Astrocyte of the cerebellum (primary cell): ENCODE data around the gene MNAT1.
A peak's percentile ranks its signal among the peaks of the same experiment; 100 is the strongest.
"Not testable (repeated sequence)": the region's sequence is repeated elsewhere in the genome, so short reads cannot be mapped to it uniquely, and the experiment has no call there.

Source experiments
- DNase-seq: peaks from one replicate; pipeline ENCODE4 v3.0.0-alpha.2; 2011; ENCODE audit warnings: low read depth
- H3K4me3 ChIP-seq: 2 replicates; pipeline ENCODE4 v1.5.1; 2011; ENCODE audit warnings: mild to moderate bottlenecking, low read depth, low read length, moderate library complexity
- in situ Hi-C: cut with HindIII; loops from 2 replicates; pipeline ENCODE4 v1.10.0; 2017; ENCODE audit warnings: low sequenced_read_pairs
- TF ChIP-seq, protein P1 (sequence below): IDR thresholded peaks from 2 replicates; pipeline ENCODE4 v1.5.1; 2012; ENCODE audit warnings: low read length, low read depth, moderate library complexity, mild to moderate bottlenecking; ENCODE audit errors: missing control alignments

The MNAT1 gene

DNA sequence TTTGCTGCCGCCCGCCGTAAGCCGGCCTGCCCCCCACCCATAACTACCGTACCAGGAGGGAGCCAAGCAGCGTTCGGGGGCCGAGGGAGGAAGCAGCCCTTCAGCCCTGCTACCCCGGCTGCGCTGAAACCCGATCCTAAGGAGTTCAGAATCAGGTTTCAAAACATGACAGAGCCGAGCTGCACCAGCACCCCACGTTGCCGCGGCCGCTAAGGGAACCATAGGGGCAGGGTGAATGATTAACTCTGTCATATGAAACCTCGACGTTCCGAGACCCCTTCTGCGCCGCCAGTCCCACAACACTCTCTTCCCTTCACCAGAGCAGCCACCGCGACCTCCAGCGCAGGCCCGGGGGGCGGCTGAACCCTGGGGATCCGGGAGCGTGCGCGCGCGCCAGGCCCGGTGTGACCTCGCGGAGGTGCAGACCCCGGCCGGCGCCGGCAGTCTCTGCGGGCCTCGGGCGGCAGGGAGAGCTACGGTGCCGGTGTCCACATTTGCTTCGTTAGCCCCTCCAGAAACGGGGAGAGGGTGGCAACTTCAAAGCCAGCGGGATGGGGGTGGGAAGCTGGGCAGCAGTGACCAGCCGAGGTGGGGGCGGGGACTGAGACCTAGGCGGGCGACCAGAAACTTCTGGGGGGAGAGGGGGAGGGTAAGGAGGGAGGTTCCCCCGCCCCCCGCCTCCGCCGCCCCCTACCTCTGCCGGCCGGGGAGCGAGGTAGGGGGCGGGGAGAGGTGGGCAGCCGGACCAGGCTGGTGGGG is 12.0 kb upstream of the MNAT1 start:
- peak overlapping the region; percentile 89 for H3K4me3 ChIP-seq
- in situ Hi-C loops = no loop called here
- TF ChIP-seq, protein P1, sequence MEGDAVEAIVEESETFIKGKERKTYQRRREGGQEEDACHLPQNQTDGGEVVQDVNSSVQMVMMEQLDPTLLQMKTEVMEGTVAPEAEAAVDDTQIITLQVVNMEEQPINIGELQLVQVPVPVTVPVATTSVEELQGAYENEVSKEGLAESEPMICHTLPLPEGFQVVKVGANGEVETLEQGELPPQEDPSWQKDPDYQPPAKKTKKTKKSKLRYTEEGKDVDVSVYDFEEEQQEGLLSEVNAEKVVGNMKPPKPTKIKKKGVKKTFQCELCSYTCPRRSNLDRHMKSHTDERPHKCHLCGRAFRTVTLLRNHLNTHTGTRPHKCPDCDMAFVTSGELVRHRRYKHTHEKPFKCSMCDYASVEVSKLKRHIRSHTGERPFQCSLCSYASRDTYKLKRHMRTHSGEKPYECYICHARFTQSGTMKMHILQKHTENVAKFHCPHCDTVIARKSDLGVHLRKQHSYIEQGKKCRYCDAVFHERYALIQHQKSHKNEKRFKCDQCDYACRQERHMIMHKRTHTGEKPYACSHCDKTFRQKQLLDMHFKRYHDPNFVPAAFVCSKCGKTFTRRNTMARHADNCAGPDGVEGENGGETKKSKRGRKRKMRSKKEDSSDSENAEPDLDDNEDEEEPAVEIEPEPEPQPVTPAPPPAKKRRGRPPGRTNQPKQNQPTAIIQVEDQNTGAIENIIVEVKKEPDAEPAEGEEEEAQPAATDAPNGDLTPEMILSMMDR = no peak
- DNase-seq = no peak

DNA sequence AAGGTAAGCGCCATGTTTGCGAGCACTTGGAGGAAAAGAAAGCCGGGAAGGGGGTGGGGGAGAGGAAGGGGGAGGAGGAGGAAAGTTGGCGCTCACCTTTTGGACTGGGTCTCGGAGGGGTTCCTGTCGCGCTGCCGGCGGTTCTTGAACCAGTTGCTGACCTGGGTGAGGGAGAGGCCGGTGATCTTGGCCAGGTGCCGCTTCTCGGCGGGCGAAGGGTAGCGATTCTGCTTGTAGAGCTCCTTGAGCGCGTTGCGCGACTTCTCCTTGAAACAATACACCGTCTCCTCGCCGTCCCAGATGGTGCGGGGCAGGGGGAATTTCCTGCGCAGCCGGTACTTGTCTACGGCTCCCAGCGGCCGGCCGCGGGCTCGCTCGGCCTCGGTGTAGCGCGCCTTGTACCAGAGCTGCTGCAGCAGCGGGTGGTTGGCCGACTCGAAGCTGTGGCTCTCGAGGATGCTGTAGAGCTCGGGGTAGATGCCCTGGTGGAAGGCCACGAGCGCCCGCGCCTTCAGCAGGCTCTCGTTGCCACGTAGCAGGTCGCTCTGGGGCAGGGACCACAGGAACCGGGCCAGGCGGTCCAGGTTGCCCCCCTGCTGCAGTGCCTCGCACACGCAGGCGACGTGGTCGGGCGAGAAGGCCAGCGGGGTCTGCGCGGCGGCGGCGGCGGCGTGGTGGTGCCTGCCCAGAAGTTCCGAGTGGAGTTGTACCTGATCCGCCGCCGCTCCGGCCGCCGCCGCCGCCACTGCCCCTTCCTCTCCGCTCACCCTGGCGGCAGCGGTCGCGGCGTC is 11.2 kb upstream of the MNAT1 start:
- in situ Hi-C loops = no loop called here
- TF ChIP-seq, protein P1 = no peak
- H3K4me3 ChIP-seq = peak overlapping the region; percentile 89
- DNase-seq = no peak

DNA sequence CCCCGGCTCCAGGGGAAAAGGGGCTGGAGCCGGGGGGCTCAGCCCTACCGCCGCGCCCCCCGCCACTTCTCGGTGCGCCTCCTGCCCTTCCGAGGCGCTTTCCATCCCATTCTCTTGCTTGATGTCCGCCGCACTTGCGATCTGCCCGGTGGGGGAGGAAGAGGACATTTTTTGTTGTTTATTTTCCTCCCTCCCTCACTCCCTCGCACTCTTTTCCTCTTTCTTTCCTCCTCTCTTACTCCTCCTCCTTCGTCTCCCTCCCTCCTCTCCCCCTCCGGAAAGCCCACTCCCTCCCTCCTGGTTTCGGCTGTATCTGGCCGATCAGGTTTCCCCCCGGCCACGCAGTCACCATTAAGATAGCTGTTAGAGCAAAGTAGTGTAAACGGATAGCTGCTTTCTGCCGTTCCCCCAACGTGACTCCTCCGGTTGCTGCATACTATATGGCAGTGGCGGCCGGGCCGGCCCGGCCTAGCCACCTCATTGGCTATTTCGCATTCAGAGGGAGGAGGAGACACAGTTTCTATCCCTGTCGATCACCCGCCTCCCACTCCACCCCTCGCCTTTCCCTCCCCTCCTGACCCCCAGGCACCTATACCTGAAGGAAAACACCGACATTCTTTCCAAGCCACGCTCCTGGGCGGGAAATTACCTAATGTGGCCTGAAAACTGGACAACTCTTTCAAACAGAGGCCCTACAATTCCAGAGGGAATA is 10.5 kb upstream of the MNAT1 start, which contains the start of gene SIX4:
SIX4 (minus strand) TSS at position 445 of the 712 bp plus-strand sequence; CDS start at position 168, 277 bp downstream.
- TF ChIP-seq, protein P1 = no peak
- in situ Hi-C loops = no loop called here
- DNase-seq = peak; percentile 63
- peak within 1 kb of the TSS; percentile 89 for H3K4me3 ChIP-seq

DNA sequence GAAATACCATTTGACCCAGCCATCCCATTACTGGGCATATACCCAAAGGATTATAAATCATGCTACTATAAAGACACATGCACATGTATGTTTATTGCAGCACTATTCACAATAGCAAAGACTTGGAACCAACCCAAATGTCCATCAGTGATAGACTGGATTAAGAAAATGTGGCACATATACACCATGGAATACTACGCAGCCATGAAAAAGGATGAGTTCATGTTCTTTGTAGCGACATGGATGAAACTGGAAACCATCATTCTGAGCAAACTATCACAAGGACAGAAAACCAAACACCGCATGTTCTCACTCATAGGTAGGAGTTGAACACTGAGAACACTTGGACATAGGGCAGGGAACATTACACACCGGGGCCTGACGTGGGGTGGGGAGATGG is 3.3 kb upstream of the MNAT1 start:
- DNase-seq, in situ Hi-C loops, H3K4me3 ChIP-seq: not testable (repeated sequence)

DNA sequence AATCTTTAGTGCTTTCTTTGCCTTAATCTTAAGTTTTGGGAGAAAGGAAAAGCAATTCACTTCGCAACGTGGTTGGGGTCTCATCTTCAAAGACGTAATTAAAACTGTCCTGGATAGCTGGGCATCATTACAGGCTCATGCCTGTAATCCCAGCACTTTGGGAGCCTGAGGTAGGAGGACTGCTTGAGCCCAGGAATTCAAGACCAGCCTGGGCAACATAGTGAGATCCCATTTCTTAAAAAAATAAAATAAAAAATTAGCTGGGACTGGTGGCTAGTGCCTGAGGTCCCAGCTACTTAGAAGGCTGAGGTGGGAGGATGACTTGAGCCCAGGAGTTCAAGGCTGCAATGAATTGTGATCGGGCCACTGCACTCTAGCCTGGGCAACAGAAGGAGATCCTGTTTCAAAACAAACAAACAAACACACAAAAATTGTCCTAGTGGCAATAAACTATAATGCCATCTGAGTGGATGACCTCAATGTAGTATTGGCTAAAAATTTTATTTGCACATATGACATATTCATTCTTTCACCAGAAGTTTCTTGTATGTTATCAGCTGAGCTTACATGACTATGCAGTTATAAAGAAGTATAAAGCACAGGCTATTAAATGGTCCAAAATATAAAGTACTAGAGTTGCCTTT is 1.6 kb upstream of the MNAT1 start:
- TF ChIP-seq, protein P1 = no peak
- in situ Hi-C loops = no loop called here
- DNase-seq = no peak
- H3K4me3 ChIP-seq = no peak overlapping the region

DNA sequence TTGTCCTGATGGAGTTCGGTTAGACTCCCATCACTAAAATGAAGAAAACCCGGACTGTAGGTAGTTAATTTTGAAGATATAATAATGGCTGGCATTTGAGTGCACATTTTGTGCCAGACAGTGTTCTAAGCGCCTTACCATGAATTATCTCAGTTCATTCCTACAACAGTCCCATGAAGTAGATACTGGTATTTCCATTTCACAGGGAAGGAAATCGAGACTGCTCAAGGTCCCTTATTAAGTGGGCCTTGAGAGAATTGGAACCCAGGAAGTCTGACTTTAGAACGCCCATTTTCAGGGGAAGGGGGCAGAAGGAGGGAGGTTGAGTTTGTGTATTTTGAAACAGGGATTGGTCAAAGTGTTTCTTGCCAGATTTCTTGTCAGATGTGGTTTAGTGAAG is 855 bp downstream of the MNAT1 start:
- TF ChIP-seq, protein P1 = no peak
- in situ Hi-C loops = no loop called here
- H3K4me3 ChIP-seq = peak overlapping the region; percentile 79
- DNase-seq = no peak
